ENCODE measurements around the gene FSTL1.

The FSTL1 gene

GRCh38 chr3:120424976-120425570 lies 25.7 kb downstream of the FSTL1 start:
- TF ChIP-seq POLR2A (IDR thresholded peaks at IDR 0.05; ENCODE audit: extremely low read depth, insufficient read length) (no peak), MAX (IDR thresholded peaks at IDR 0.05; ENCODE audit: low read depth, low read length) (no peak), CTCF (IDR thresholded peaks at IDR 0.05; ENCODE audit: low read depth, low read length) (no peak), MYC (IDR thresholded peaks at IDR 0.05; ENCODE audit: low read depth, low read length) (no peak)
- H3K4me3 ChIP-seq (ENCODE audit: low read depth, low read length) = no peak overlapping the region
- DNase-seq (ENCODE audit: low read depth) = no peak

GRCh38 chr3:120424506-120424905 lies 26.3 kb downstream of the FSTL1 start:
- DNase-seq (ENCODE audit: low read depth) = no peak
- TF ChIP-seq POLR2A (IDR thresholded peaks at IDR 0.05; ENCODE audit: extremely low read depth, insufficient read length) = no peak
- no peak for TF ChIP-seq CTCF (IDR thresholded peaks at IDR 0.05; ENCODE audit: low read depth, low read length)
- TF ChIP-seq MAX (IDR thresholded peaks at IDR 0.05; ENCODE audit: low read depth, low read length) = no peak
- TF ChIP-seq MYC (IDR thresholded peaks at IDR 0.05; ENCODE audit: low read depth, low read length) = no peak

GRCh38 chr3:120423432-120423831 lies 27.4 kb downstream of the FSTL1 start:
- no peak for TF ChIP-seq CTCF (IDR thresholded peaks at IDR 0.05; ENCODE audit: low read depth, low read length)
- no peak for TF ChIP-seq MAX (IDR thresholded peaks at IDR 0.05; ENCODE audit: low read depth, low read length)
- no peak for TF ChIP-seq POLR2A (IDR thresholded peaks at IDR 0.05; ENCODE audit: extremely low read depth, insufficient read length)
- TF ChIP-seq MYC (IDR thresholded peaks at IDR 0.05; ENCODE audit: low read depth, low read length) = no peak
- H3K4me3 ChIP-seq (ENCODE audit: low read depth, low read length) = no peak overlapping the region

More at GRCh38 chr3:120424506-120424905, 26.3 kb downstream of the FSTL1 start:
- H3K4me3 ChIP-seq (ENCODE audit: low read depth, low read length) = no peak overlapping the region

GRCh38 chr3:120421926-120422325 lies 28.9 kb downstream of the FSTL1 start:
- TF ChIP-seq POLR2A (IDR thresholded peaks at IDR 0.05; ENCODE audit: extremely low read depth, insufficient read length) = no peak
- no peak for TF ChIP-seq MYC (IDR thresholded peaks at IDR 0.05; ENCODE audit: low read depth, low read length)
- no peak for TF ChIP-seq MAX (IDR thresholded peaks at IDR 0.05; ENCODE audit: low read depth, low read length)
- no peak for TF ChIP-seq CTCF (IDR thresholded peaks at IDR 0.05; ENCODE audit: low read depth, low read length)

More at GRCh38 chr3:120423432-120423831, 27.4 kb downstream of the FSTL1 start:
- no peak for DNase-seq (ENCODE audit: low read depth)

GRCh38 chr3:120420928-120421551 lies 29.8 kb downstream of the FSTL1 start:
- DNase-seq (ENCODE audit: low read depth) = no peak
- TF ChIP-seq CTCF (IDR thresholded peaks at IDR 0.05; ENCODE audit: low read depth, low read length) (no peak), MAX (IDR thresholded peaks at IDR 0.05; ENCODE audit: low read depth, low read length) (no peak)
- no peak overlapping the region for H3K4me3 ChIP-seq (ENCODE audit: low read depth, low read length)

More at GRCh38 chr3:120421926-120422325, 28.9 kb downstream of the FSTL1 start:
- no peak overlapping the region for H3K4me3 ChIP-seq (ENCODE audit: low read depth, low read length)
- no peak for DNase-seq (ENCODE audit: low read depth)
